RCC 7860 (cell line): Measurements from ENCODE around the gene CD24.
"Not testable (repeated sequence)": the region's sequence is repeated elsewhere in the genome, so short reads cannot be mapped to it uniquely, and the experiment has no call there.

ENCODE experiments used
- DNase-seq: peaks from one replicate; pipeline ENCODE4 v3.0.0-alpha.2; 2015; ENCODE audit warnings: low spot score
- FAIRE-seq: peaks from 2 replicates; lab custom pipeline; 2012; peaks lifted over from hg19 to GRCh38; lab: Jason Lieb, UNC

CD24 gene

DNA sequence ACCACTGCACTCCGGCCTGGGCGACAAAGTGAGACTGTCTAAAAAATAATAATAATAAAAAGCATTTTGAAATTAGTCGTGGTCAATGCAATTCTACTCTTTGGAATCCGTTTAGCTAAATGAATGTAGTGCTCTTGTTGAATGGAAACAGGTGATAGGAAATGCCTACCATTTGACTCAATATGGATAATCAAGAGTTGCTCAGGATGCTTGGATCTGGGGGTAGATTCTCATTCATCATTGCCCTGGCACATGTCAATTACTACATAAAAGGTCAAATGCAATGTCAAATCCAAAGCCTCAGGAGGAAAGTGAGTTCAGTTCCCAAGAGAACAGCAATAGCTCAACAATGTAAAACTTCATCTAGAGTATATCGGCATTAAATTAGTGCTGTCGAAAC, 3.8 kb downstream of the CD24 start:
- FAIRE-seq, DNase-seq: not testable (repeated sequence)

DNA sequence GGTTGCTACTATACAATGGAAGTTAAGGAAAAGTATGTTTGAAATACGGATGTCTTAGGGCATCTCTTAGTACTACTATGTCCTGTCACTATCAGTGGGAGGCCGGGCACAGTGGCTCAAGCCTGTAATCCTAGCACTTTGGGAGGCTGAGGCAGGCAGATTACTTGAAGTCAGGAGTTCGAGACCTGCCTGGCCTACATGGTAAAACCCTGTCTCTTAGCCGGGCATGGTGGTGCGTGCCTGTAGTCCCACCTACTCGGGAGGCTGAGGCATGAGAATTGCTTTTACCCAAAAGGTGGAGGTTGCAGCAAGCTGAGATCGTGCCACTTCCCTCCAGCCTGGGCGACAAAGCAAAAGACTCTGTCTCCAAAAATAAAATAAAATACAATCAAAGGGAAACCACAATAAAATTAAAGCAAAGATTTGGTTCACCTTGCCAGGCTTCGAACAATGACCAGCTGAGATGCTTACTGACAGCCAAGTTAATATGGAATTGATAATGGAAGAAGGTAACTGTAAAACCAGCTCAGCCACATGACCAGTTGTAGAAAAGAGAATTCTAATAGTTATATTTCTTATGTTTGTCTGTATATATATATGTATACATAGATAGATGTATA, 6.5 kb downstream of the CD24 start:
- no peak for DNase-seq
- no peak for FAIRE-seq

DNA sequence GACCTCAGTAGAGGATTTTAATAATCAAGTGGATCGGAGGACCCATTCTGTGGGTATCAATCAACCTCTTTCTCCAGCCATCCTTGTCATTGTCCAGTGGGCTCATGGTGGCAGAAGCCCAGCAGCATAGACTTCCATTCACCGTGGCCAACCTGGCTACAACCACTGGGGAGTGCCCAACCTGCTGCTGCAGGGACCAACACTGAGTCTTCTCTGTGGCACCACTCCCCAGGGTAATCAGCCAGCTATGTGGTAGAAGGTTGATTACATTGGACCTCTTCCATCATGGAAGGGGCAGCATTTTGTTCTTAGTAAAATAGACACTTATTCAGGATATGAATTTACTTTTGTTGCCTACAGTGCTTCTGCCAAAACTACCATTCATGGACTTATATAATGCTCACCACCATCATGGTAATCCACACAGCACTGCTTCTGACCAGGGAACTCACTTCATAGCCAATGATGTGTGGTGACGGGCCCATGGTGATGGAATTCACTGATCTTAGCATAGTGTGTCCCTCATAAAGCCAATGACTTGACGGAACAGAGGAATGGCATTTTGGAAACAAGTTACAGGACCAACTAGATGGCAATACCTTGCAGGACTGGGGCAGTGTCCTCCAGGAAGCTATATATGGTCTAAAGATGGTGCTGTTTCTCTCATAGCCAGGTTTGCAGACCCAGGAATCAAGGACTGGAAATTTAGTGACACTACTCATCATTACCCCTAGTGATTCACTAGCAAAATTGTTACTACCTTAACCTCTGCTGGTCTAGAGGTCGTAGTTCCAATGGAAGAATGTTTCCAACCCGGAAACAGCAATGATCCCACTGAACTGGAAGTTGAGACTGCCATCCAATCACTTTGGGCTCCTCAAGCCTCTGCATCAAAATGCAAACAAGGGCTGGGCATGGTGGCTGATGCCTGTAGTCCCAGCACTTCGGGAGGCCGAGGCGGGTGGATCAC, 7.6 kb downstream of the CD24 start:
- no peak for DNase-seq

GRCh38 chr6:106966229-106966628, 8.3 kb downstream of the CD24 start:
- FAIRE-seq, result no peak
- no peak for DNase-seq

More for the DNA sequence above, 7.6 kb downstream of the CD24 start:
- FAIRE-seq, result no peak

GRCh38 chr6:106964954-106965353, 9.6 kb downstream of the CD24 start:
- DNase-seq (no peak), FAIRE-seq (no peak)

DNA sequence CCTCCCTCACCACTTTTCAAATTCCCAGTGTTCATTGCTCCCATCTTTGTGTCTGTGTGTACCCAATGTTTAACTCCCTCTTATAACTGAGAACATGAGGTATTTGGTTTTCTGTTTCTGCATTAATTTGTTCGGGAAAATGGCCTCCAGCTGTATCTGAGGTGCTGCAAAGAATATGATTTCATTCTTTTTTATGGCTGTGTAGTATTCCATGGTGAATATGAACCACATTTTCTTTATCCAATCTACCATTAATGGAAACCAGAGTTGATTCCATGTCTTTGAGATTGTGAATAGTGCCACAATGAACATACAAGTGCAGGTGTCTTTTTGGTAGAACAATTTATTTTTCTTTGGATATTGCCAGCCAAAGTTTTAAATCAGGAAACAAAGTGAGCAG, 10.4 kb downstream of the CD24 start:
- FAIRE-seq (no peak), DNase-seq (no peak)

DNA sequence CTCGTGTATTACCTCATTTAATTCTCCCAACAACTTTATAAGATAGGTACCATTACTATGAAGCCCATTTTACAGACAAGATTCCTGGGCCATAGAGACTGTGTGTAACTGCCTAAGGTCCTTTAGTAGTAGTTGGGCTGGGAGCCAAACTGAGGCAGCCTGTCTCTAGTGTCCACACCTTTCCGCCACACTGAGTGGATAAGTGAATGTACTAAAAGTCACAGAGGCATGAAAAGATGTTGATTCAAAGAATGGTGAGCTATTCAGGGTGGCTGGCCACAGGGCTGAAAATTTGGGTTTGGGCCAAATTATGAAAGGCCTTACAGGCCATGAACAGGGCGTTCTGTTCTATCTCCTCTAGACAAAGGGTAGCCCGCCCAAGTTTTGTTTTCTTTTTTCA, 11.0 kb downstream of the CD24 start:
- peak; percentile 47 for DNase-seq
- FAIRE-seq, result no peak

- FAIRE-seq (no peak), DNase-seq (no peak)
These were observed 12.7 kb downstream of the CD24 start for GRCh38 chr6:106961801-106962200.

- DNase-seq (no peak), FAIRE-seq (no peak)
These were observed 13.4 kb downstream of the CD24 start for GRCh38 chr6:106961136-106961535.

DNA sequence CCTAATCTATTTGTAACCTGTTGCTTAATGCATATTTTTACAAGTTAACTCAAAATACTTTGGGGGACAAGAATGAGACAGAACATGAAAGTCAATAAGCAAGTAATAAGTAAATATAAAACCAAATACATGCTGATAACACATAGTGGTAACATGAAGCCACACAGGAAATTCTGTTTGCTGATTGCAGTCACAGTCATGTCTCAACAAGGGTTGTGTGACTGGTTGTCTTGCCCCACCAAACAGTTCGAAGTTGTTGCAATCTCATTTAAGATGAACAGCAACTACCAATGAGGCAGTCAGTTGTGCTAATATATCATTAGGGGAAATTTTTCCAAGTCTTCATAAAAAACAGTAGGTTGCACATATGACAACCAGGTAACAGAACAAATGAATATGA, 14.5 kb downstream of the CD24 start:
- no peak for FAIRE-seq

DNA sequence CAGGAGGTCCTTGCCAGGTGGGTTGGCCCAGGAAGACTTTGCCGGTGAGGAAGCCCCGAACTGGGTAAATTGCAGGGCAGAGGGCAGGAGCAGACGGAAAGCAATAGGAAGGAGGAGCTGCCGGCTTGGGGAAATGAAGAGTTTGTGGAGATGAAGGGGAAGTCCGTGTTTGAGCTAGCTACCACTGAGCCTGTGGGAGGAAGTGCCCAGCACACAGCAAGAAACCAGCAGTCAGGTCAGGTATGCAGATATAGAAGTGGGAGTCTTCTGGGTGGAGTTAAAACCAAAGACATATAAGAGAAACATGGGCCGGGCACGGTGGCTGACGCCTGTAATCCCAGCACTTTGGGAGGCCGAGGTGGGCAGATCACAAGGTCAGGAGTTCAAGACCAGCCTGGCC, 34.7 kb downstream of the CD24 start:
- no peak for DNase-seq

More for the DNA sequence above, 14.5 kb downstream of the CD24 start:
- DNase-seq, result no peak

DNA sequence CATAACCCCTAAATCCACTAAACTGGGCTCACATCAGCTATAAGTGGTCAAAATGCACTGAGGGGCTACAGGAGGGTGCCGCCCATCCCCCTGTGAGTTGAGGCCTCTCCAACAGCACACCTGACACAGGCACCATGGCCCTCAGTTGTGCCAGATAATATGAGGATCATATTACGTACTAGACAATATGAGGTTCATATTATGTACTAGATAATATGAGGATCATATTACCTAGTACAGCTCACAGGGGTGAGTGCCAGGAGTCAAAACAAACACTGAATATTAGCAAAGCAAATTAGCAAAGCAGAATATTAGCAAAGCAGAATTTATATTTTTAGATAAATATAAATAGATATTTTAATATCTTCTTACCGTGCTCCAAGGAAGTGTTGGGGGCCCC, 35.3 kb downstream of the CD24 start:
- DNase-seq (no peak), FAIRE-seq (no peak)

More for the DNA sequence above, 34.7 kb downstream of the CD24 start:
- no peak for FAIRE-seq

GRCh38 chr6:106927531-106928398, 46.8 kb downstream of the CD24 start:
- DNase-seq (no peak), FAIRE-seq (no peak)

- FAIRE-seq (no peak), DNase-seq (no peak)
These were observed 48.6 kb downstream of the CD24 start for GRCh38 chr6:106925948-106926347.

DNA sequence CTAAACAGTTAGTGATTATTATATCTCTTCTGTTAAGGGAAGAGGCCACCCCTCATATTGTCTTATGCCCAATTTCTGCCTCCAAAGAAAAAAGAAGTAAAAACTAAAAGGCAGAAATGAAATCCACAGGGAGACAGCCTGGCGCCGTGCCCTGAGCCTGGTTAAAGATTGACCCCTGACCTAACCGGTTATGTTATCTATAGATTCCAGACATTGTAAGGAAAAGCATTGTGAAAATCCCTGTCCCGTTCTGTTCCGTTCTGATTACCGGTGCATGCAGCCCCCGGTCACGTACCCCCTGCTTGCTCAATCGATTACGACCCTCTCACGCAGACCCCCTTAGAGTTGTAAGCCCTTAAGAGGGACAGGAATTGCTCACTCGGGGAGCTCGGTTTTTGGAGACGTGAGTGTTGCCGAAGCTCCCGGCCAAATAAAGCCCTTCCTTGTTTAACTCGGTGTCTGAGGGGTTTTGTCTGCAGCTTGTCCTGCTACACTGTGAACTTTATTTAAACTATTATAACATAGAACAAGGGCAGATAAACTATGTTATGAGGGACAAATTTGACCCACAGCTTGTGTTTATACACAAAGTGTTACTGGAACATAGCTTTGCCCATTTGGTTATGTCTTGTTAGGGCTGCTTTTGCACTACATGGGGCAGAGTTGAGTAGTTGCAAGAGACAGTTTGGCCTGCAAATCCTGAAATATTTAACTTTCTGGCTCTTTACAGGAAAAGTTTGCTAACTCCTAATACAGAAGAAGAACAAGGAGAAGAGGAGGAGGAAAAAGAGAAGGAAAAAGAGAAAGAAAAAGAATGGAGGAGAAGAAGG, 49.6 kb downstream of the CD24 start:
- DNase-seq (no peak), FAIRE-seq (no peak)

GRCh38 chr6:106922626-106923025, 51.9 kb downstream of the CD24 start:
- DNase-seq, result no peak
- no peak for FAIRE-seq
